ENCODE measurements around the gene SRSF8.

DNA sequence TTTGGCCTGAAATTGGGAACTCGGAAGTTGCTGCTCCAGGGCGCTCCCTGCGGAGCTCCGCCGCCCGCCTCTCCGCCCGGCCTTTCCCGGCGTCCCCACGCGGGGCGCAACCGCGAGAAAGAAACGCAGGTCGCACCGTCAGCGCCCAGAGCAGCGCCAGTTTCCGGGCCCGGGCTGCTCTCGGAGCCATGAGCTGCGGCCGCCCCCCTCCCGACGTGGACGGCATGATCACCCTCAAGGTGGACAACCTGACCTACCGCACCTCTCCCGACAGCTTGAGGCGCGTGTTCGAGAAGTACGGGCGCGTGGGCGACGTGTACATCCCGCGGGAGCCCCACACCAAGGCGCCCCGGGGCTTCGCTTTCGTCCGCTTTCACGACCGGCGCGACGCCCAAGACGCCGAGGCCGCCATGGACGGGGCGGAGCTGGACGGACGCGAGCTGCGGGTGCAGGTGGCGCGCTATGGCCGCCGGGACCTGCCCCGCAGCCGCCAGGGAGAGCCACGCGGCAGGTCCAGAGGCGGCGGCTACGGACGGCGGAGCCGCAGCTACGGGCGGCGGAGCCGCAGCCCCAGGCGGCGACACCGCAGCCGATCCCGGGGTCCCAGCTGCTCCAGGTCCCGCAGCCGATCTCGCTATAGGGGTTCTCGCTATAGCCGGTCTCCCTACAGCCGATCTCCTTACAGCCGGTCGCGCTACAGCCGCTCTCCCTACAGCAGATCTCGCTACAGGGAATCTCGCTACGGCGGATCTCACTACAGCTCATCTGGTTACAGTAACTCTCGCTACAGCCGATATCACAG is 521 bp downstream of the SRSF8 start:
- TF ChIP-seq POLR2A (IDR thresholded peaks at IDR 0.05; ENCODE audit: low read depth, low read length) (peak; percentile 62; the same call in 1 of the 2 replicates), PAX5 (IDR thresholded peaks at IDR 0.05; ENCODE audit: insufficient read depth, low read length, severe bottlenecking) (no peak), POLR2AphosphoS5 (IDR thresholded peaks at IDR 0.05; ENCODE audit: low read depth, low read length) (no peak; the same call in 1 of the 2 replicates)

All from GM12891 (cell line).